Measurements from ENCODE around the gene FBXW5.
A peak's percentile ranks its signal among the peaks of the same experiment; 100 is the strongest.

FBXW5 gene

GRCh38 chr9:136962163-136962562 lies 17.6 kb upstream of the FBXW5 start:
- no peak for FAIRE-seq
- no peak for DNase-seq (ENCODE audit: low spot score)

DNA sequence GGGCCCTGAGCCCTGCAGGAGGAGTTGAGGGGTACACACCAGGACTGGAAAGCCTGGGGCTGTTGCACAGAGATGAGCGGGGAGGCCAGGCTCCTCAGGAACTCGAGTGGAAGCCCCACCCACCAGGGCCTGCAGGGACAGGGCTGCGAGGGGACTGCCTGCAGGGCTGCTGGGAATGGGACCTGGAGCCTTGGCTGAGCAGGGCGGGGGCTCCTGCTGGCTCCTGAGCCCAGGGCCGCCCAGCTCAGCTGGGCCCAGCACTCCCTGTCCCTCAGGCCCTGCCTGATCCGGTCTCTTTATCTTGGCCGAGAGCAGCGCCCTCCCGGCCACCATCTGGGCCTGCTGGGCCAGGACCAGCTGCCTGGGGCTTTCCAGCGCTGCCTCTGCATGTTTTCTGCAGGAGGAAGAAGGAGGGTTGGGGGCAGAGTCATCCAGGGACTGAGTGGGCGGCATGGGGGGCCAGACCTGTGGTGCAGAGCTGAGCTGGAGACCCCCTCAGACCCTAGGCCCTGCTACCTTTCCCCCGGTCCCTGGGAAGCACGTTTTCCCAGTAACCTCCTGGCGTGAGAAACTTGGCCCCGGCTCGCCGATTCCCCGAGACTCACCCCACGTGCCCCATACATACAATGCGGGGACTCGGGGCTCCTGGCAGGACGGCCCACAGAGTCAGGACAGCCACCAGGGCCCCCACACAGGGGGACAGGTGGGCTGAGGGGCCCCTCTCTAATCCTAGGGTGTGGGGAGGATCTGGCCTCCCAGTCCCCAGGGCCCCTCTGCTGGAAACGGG lies 16.9 kb upstream of the FBXW5 start:
- FAIRE-seq (no peak), DNase-seq (ENCODE audit: low spot score) (no peak)

GRCh38 chr9:136960938-136961275 lies 16.4 kb upstream of the FBXW5 start:
- FAIRE-seq = no peak
- DNase-seq (ENCODE audit: low spot score) = no peak

DNA sequence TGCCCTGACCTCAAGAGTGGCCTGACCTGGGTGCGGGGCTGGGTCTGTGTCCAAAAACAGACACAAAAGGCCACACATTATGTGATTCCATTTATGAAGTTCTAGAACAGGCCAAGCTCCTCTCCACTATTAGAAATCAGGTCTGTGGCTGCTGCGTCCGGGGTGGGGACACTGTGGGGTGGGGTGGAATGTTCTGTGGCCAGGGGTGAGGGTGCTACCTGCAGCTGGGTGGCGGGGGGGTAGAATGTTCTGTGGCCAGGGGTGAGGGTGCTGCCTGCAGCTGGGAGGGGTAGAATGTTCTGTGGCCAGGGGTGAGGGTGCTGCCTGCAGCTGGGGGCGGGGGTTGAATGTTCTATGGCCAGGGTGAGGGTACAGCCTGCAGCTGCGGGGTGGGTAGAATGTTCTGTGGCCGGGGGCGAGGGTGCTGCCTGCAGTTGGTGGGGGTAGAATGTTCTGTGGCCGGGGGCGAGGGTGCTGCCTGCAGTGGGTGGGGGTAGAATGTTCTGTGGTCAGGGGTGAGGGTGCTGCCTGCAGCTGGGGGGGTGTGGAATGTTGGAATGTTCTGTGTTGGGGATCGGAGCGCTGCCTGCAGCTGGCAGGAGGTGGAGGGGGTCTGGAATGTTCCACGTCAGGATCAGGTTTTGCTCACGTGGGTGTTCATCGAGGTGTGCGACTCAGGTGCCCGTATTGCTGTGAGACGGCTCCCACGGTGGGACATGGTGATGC lies 15.8 kb upstream of the FBXW5 start:
- FAIRE-seq (peak; percentile 62), DNase-seq (ENCODE audit: low spot score) (no peak)

DNA sequence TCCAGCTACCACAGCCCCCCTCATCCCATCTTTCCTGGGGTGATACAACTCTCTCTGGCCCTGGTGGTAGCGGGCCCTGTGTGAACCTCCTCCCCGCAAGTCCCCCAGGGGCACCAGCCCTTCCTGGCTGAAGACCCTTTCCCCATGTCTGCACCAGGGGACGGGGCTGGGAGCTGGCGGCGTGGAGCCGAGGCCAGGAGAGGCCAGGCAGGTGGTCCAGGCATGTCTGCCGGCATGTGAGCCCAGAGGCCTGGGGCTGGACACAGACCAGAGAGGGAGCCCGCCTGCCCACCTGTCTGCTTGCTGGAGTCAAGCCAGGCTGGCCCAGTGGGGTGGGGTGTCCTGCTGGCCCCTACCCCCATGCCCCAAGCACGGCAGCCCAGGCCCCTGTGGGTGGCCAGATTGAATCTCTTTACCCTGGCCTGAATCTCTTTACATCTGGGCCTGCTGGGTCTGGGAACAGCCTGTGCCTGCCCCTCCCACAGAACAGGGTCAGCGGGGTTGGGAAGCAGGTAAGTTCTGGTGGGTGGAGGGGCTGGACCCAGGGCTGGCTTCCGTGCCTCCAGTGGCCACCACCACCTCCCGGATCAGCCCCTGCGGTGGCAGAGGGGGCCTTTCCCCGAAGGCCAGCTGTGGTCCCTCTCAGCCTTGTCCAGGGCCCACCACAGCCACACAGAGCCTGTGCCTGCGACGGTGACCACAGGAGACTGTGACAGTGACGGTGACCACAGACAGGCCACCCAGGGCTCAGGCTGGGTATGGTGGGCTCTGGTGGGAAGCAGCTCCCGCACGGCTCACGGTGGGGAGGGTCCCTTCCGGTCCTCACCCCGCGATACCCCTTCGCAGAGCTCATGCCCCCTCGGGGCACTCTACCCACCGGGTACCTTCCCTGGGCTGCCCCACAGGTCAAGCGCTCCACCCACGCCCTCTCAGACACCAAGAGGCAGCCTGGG lies 14.6 kb upstream of the FBXW5 start:
- DNase-seq (ENCODE audit: low spot score) (no peak), FAIRE-seq (no peak)

GRCh38 chr9:136958473-136958872 lies 13.9 kb upstream of the FBXW5 start:
- DNase-seq (ENCODE audit: low spot score) = no peak
- no peak for FAIRE-seq

- DNase-seq (ENCODE audit: low spot score) = no peak
- FAIRE-seq = no peak
Observed at GRCh38 chr9:136957901-136958300, 13.4 kb upstream of the FBXW5 start.

DNA sequence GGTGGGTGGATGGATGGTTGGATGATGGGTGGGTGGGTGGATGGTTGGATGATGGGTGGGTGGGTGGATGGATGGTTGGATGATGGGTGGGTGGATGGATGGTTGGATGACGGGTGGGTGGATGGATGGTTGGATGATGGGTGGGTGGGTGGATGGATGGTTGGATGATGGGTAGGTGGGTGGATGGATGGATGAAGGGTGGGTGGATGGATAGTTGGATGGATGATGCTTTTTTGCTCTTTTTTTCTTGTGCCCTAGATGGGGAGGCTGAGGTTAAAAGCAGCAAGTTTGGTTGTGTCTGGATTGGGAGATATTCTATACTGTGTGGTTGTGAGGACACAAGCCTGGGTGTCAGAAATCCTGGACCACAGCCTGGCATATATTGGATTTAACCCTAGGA lies 12.9 kb upstream of the FBXW5 start:
- no peak for DNase-seq (ENCODE audit: low spot score)
- no peak for FAIRE-seq

GRCh38 chr9:136956604-136957003 lies 12.1 kb upstream of the FBXW5 start:
- no peak for DNase-seq (ENCODE audit: low spot score)
- FAIRE-seq = no peak

DNA sequence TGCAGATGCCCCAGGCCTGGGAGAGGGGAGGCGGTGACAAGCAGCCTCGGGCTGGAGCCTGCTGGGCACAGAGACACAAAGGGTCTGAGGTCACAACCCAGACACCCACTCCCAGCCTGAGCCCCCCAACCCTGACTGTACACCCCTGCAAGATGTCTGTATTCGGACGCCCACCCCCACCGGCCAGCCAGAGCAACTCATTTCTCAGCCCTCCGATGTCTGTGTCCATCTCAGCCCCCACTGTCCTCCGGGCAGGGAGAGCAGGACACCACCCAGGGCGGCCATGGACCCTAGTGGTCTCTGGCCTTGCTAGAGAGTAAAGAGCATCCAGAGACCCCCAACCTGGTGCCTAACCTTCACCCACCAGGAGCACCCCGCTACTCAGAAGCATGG lies 11.4 kb upstream of the FBXW5 start:
- FAIRE-seq (no peak), DNase-seq (ENCODE audit: low spot score) (no peak)

DNA sequence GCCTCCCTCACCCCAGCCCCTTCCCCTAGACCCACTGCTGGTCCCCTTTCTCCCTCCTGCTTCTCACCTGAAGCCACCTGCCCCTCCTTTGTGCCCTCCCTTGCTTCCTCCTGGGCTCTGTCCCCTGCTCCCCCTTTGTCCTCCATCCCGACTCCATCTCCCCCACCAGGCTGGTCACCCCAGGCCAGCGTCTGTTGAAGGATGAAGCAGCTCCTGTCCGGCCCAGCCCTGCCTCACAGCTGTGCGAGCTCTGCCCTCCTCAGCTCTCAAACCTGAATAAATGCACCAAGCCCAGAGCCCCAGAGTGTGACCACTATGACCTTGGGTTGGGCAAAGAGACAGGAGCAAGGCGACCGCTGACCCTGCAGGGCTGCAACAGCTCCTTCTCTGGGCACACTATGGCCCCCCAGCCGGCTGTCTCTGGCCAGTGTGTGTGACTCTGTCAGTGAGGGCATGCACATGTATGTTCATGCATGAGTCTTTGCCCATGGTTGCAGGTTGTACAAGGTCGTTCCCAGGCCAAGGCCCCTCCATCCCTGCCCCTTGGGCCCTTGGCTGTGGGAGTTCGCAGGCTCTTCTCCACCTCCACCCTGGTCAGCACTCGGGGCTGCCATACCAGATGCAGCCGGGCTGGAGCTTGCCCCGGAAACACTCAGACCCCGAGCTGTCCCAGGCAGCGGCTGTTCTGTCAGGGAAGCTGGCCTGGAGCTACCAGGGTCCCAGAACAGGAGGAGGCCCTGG lies 10.8 kb upstream of the FBXW5 start:
- DNase-seq (ENCODE audit: low spot score) (no peak), FAIRE-seq (no peak)

DNA sequence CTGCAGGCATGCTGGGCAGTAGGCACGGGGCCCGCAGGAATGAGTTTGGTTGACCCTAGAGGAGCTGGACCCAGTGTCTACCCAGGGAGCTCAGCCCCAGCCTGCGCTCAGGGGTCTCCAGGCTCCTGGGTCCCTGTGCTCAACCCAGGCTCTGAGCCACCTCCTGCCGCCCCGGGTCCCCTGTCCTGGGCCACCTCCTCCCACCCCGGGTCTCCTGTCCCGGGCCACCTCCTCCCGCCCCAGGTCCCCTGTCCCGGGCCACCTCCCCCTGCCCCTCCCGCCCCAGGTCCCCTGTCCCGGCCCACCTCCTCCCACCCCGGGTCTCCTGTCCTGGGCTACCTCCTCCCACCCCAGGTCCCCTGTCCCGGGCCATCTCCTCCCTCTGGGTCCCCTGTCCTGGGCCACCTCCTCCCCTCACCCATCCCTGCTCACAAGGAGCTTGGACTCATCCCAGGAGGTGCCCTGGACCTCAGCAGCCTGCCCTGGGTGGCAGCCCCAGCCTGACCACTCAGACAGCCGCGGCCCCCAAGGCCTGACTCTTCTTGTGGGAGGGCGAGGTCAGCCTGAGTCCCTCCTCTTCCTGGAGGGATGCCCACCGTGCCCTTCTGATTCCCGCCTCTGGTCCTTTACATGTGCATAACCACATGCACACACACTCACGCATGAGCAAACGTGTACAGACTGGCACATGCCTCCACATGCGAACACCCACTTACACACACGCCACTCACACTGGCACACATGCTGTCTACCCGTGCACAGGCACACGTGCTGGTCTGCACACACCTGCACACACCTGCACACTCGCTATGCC lies 9.9 kb upstream of the FBXW5 start:
- no peak for DNase-seq (ENCODE audit: low spot score)
- FAIRE-seq = peak; percentile 17

DNA sequence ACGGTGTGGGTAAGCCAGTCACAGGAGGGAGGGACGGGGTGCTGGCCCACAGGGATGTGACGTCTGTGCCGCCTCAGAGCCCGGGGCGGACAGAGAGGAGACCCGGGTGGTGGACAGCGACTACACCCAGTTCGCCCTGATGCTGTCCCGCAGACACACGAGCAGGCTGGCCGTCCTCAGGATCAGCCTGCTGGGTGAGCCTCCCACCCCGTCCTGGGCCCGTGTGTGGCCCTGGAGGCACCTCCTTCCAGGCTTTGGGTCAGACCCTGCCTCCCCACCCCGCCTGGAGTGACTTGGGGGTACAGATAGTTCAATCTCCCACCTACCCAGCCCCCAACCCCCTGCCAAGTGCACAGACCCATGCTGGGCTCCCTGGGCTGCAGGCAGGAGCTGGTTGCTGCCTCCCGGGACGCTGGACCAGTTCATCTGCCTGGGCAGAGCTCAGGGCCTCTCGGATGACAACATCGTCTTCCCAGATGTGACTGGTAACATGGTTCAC lies 9.3 kb upstream of the FBXW5 start:
- DNase-seq (ENCODE audit: low spot score) (no peak), FAIRE-seq (no peak)

GRCh38 chr9:136952876-136953770 lies 8.6 kb upstream of the FBXW5 start:
- no peak for FAIRE-seq

DNA sequence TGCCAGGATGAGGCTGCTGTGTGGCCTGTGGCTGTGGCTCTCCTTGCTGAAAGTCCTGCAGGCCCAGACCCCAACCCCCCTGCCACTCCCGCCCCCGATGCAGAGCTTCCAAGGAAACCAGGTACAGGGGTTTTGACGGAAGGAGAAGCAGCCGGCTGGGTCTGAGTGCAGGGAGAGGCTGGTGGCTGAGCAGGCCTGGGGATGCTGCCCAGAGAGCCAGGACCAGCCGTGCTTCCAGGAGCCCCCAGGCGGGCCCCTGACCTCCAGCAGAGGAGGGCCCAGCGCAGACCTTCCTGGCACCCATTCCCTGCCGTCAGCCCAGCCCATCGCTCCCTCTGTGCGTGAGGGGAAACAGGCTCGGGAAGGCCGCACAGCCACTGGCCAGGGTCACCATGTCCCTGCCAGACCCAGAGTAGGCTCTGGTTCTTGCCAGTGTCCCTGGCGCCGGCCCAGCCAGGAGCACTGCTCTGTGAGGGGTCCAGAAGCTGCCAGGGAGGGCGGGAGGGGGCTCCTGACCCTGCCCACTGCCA lies 7.8 kb upstream of the FBXW5 start:
- FAIRE-seq = no peak
- no peak for DNase-seq (ENCODE audit: low spot score)

More at GRCh38 chr9:136952876-136953770, 8.6 kb upstream of the FBXW5 start:
- DNase-seq (ENCODE audit: low spot score) = no peak

- FAIRE-seq = no peak
- DNase-seq (ENCODE audit: low spot score) = no peak
Observed at GRCh38 chr9:136951541-136952320, 7.2 kb upstream of the FBXW5 start, which contains the start of gene LCN12. Gene LCN12, plus strand, starts transcription at chr9:136952273. Its CDS starts 55 bp downstream, at chr9:136952328.

- no peak for DNase-seq (ENCODE audit: low spot score)
- no peak for FAIRE-seq
Observed at GRCh38 chr9:136950656-136951276, 6.2 kb upstream of the FBXW5 start.

Data from urothelium cell line (cell line).